ENCODE results near the gene CNNM2.

CNNM2 gene

DNA sequence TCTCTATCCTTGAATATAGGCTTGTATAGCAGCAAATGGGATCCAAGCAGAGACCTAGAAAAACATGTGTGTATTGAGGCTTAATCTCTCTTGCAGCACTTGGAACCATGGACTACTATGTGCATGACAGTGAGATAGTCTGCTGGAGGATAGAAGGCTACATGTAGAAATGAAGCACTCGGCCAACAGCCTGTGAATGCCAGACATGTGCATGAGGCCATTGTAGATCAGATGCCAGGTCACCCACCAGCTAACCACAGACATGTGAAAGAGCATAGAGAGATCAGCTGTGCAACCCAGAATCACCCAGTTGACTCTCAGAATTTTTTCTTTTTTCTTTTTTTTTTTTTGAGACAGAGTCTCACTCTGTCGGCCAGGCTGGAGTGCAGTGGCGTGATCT, 184.1 kb downstream of the CNNM2 start:
- no peak for TF ChIP-seq REST (IDR thresholded peaks at IDR 0.05; ENCODE audit: insufficient read depth in 1 of 2, low read depth in 2 of 2, low read length in 2 of 2)
- no peak for TF ChIP-seq TAF1 (IDR thresholded peaks at IDR 0.05; ENCODE audit: borderline replicate concordance, insufficient read depth, low read length)

DNA sequence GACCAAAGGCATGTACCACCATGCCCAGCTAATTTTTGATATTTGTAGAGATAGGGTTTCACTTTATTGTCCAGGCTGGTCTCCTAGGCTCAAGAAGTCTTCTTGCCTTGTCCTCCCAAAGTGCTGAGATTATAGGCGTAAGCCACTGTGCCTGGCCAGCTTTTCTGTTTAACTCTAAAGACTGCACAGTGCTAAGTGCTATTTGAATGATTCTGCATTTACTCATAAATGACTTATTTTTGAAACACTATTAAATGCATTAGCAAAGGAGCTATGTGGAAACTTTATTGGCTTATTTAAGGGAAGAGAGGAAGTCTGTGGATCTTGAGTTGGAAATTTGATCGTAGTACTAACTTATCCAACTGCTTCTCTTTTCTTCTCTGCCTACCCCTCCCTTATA, 185.9 kb downstream of the CNNM2 start:
- TF ChIP-seq FOXP2 (optimal IDR thresholded peaks at IDR 0.05; ENCODE audit: borderline replicate concordance, extremely low read depth, extremely low read length, insufficient read depth) (no peak), SIN3A (IDR thresholded peaks at IDR 0.05; ENCODE audit: borderline replicate concordance, insufficient read depth, low read length) (no peak), REST (IDR thresholded peaks at IDR 0.05; ENCODE audit: insufficient read depth in 1 of 2, low read depth in 2 of 2, low read length in 2 of 2) (no peak), TAF1 (IDR thresholded peaks at IDR 0.05; ENCODE audit: borderline replicate concordance, insufficient read depth, low read length) (no peak), POLR2AphosphoS5 (IDR thresholded peaks at IDR 0.05; ENCODE audit: low read depth, low read length) (no peak)

GRCh38 chr10:103104721-103105120, 186.6 kb downstream of the CNNM2 start:
- no peak for TF ChIP-seq TAF1 (IDR thresholded peaks at IDR 0.05; ENCODE audit: borderline replicate concordance, insufficient read depth, low read length)
- no peak for TF ChIP-seq REST (IDR thresholded peaks at IDR 0.05; ENCODE audit: insufficient read depth in 1 of 2, low read depth in 2 of 2, low read length in 2 of 2)
- no peak for TF ChIP-seq POLR2AphosphoS5 (IDR thresholded peaks at IDR 0.05; ENCODE audit: low read depth, low read length)
- TF ChIP-seq FOXP2 (optimal IDR thresholded peaks at IDR 0.05; ENCODE audit: borderline replicate concordance, extremely low read depth, extremely low read length, insufficient read depth): no peak
- TF ChIP-seq SIN3A (IDR thresholded peaks at IDR 0.05; ENCODE audit: borderline replicate concordance, insufficient read depth, low read length): no peak

DNA sequence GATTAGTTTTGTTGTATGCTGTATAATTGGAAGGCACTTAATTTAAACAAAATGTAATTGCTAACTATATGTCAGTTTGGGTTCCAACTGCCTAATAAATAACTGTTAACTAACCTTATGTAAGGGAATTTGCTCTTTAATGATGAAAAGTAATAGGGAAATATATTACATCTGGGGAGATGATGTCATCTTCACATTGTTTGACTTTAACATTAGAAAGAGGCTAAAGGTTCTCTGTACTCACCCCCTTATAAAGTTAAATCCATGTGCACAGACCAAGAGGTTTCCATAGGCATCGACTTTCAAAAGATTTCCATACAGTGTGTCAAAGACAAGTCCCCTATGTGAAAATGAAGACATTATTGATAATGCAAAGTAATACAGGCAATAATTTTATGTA, 187.4 kb downstream of the CNNM2 start:
- TF ChIP-seq FOXP2 (optimal IDR thresholded peaks at IDR 0.05; ENCODE audit: borderline replicate concordance, extremely low read depth, extremely low read length, insufficient read depth) (no peak), TAF1 (IDR thresholded peaks at IDR 0.05; ENCODE audit: borderline replicate concordance, insufficient read depth, low read length) (no peak), POLR2AphosphoS5 (IDR thresholded peaks at IDR 0.05; ENCODE audit: low read depth, low read length) (no peak), REST (IDR thresholded peaks at IDR 0.05; ENCODE audit: insufficient read depth in 1 of 2, low read depth in 2 of 2, low read length in 2 of 2) (no peak), SIN3A (IDR thresholded peaks at IDR 0.05; ENCODE audit: borderline replicate concordance, insufficient read depth, low read length) (no peak)

DNA sequence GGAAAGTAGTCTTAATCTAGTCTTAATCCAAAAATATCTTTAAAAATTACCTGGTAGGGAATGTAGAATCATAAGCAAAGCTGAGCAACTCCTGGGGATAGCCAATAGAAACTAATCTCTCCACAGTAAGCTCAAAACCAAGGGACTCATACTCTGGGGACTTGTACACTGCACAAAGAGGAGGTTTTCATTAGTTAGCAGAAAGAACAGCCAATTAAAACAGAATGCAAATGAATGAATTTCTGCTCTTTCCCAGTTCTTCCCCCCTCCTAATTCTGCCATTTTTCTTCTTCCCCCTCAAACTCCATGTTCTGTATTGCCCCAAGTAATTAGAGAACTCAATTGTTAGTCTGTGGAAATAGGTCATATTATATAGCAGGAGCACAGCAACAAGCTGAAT, 188.4 kb downstream of the CNNM2 start:
- no peak for TF ChIP-seq SIN3A (IDR thresholded peaks at IDR 0.05; ENCODE audit: borderline replicate concordance, insufficient read depth, low read length)
- no peak for TF ChIP-seq TAF1 (IDR thresholded peaks at IDR 0.05; ENCODE audit: borderline replicate concordance, insufficient read depth, low read length)
- TF ChIP-seq REST (IDR thresholded peaks at IDR 0.05; ENCODE audit: insufficient read depth in 1 of 2, low read depth in 2 of 2, low read length in 2 of 2): no peak
- TF ChIP-seq POLR2AphosphoS5 (IDR thresholded peaks at IDR 0.05; ENCODE audit: low read depth, low read length): no peak
- TF ChIP-seq FOXP2 (optimal IDR thresholded peaks at IDR 0.05; ENCODE audit: borderline replicate concordance, extremely low read depth, extremely low read length, insufficient read depth): no peak

Measured in PFSK-1 (cell line).